OCI-LY7 (cell line): ENCODE results near the gene COLQ. TPM values are rescaled to one million over a fixed set of nuclear protein-coding genes. Genes with fewer than 3 reads are reported as not detected.

Experiments used
- BruUV-seq: library from RNA; stranded (reverse); fragments of 400-500 nt; replicated peaks from 2 replicates; lab custom pipeline; 2021; lab: Mats Ljungman, UMichigan
- CTCF ChIA-PET: fragments of 300-600 bp; sonication (Branson Sonifier 250); formaldehyde crosslinking; loops from one replicate; lab custom pipeline; 2022; ENCODE audit warnings: antibody characterized with exemption; ENCODE audit not compliant: unreplicated experiment; lab: Charles Lee
- POLR2A ChIA-PET: fragments of 300-600 bp; sonication (Branson Sonifier 250); formaldehyde crosslinking; loops from one replicate; lab custom pipeline; 2022; ENCODE audit warnings: antibody characterized with exemption; lab: Charles Lee
- DNase-seq: peaks from one replicate; pipeline ENCODE4 v3.0.0-alpha.2; 2015; ENCODE audit warnings: low spot score
- H2AFZ ChIP-seq: fragments of 200-600 bp; sonication (generic), shearing (Covaris generic); 2 replicates; pipeline ENCODE4 v1.6.1; 2014; ENCODE audit warnings: mild to moderate bottlenecking, antibody characterized with exemption, low read length, moderate library complexity
- H3K27ac ChIP-seq: fragments of 200-600 bp; sonication (generic); 2 replicates; pipeline ENCODE4 v1.5.1; 2014; ENCODE audit warnings: mixed run types, low read depth, mild to moderate bottlenecking, moderate library complexity, low read length, inconsistent platforms; ENCODE audit not compliant: poor library complexity, severe bottlenecking
- H3K36me3 ChIP-seq: fragments of 200-600 bp; sonication (generic); 2 replicates; pipeline ENCODE4 v1.6.1; 2014; ENCODE audit warnings: mild to moderate bottlenecking, antibody characterized with exemption, low read length, moderate library complexity, mixed read lengths; ENCODE audit not compliant: insufficient read depth
- H3K4me1 ChIP-seq: fragments of 200-600 bp; sonication (generic); 2 replicates; pipeline ENCODE4 v1.5.1; 2014; ENCODE audit warnings: mild to moderate bottlenecking, low read length; ENCODE audit not compliant: insufficient read depth, poor library complexity, severe bottlenecking
- H3K4me2 ChIP-seq: fragments of 200-600 bp; sonication (generic); 2 replicates; pipeline ENCODE4 v1.6.1; 2014; ENCODE audit warnings: mild to moderate bottlenecking, low read length
- H3K4me3 ChIP-seq: fragments of 200-600 bp; sonication (generic); 2 replicates; pipeline ENCODE4 v1.5.1; 2014; ENCODE audit warnings: mild to moderate bottlenecking, low read depth, low read length; ENCODE audit not compliant: poor library complexity, severe bottlenecking
- H3K79me2 ChIP-seq: fragments of 200-600 bp; sonication (generic); 2 replicates; pipeline ENCODE4 v1.6.1; 2016; ENCODE audit warnings: low read depth, mild to moderate bottlenecking, low read length, moderate library complexity, mixed read lengths; ENCODE audit not compliant: insufficient read depth
- H3K9me2 ChIP-seq: fragments of 200-600 bp; sonication (generic); 2 replicates; pipeline ENCODE4 v1.6.1; 2016; ENCODE audit warnings: mild to moderate bottlenecking, low read length, mixed read lengths; ENCODE audit not compliant: insufficient read depth
- H3K9me3 ChIP-seq: fragments of 200-600 bp; sonication (generic); 2 replicates; pipeline ENCODE4 v1.6.1; 2014; ENCODE audit warnings: mild to moderate bottlenecking, mixed run types, low read length, mixed read lengths
- H4K20me1 ChIP-seq: fragments of 200-600 bp; sonication (generic); 2 replicates; pipeline ENCODE4 v1.6.1; 2014; ENCODE audit warnings: mild to moderate bottlenecking, antibody characterized with exemption, low read length, moderate library complexity, mixed read lengths; ENCODE audit not compliant: insufficient read depth
- EZH2phosphoT487 ChIP-seq: fragments of 200-600 bp; sonication (generic); IDR thresholded peaks from 2 replicates; pipeline ENCODE4 v1.6.1; 2018; ENCODE audit warnings: low read depth, borderline replicate concordance, mild to moderate bottlenecking, mixed run types, antibody characterized with exemption, low read length, moderate library complexity, mixed read lengths
- intact Hi-C: fragments of 100-400 bp; cut with micrococcal nuclease; formaldehyde crosslinking; loops from one replicate; pipeline ENCODE4 v1.10.0; 2022; ENCODE audit not compliant: unreplicated experiment
- total RNA-seq, 2 experiments: library from RNA; depleted of rRNA in 1 of 2; stranded (reverse); fragments of >200 nt in 1 of 2; shearing (Covaris generic) in 1 of 2; gene quantifications; 2 replicates each; pipeline ENCODE4 v1.2.3, GENCODE V29; 2014 to 2022
- TF ChIP-seq, protein P1 (sequence below): fragments of 200-600 bp; sonication (generic); conservative IDR thresholded peaks from 2 replicates; pipeline ENCODE4 v1.5.1; 2014; ENCODE audit warnings: mild to moderate bottlenecking, antibody characterized with exemption, low read length, moderate library complexity, mixed read lengths

The COLQ gene
- total RNA-seq, 2 experiments from 2014 or later = 0.42 to 1.4 TPM

DNA sequence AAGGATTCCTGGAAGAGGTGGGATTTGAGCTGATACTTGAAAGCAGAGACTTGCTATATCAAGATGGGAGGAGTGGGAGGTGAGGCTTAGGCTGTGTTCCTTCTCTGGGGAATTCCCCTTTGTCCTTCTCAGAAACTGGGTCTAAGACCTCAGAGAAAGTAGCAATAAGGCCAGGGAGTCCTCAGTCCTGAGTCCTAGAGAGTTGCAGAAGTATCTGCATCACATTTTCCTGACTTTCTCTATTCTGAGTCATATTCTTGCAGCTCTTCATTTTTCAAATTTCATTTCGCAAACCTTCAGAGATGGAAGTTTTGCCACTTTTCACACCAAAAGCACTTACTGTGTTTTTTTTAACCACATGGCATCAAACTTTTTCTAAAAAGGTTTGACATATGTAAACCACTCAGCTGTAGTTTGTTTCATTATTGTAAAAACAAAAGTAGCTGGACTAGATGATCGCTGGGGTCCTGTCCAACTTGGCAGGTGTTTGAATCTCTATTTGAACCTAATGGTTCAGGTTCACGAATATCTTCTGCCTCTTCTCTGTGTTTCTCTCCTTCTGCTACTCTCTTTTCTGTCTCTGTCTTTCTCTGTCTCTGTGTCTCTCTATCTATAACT, 21.3 kb downstream of the COLQ start:
- H3K9me3 ChIP-seq = no peaks in the 10 kb centered on the region
- no peaks in the 10 kb centered on the region for H3K79me2 ChIP-seq
- no peaks in the 10 kb centered on the region for H4K20me1 ChIP-seq
- DNase-seq = no peak
- ChIA-PET CTCF (no interaction called here), POLR2A (interaction anchor here (0.6 kb wide), 1 partner anchor 58 kb away, joined by 3 read pairs; no protein-coding TSS in a partner anchor)
- no peak overlapping the region for H3K4me3 ChIP-seq
- no TSS peak for BruUV-seq
- no peak overlapping the region for H2AFZ ChIP-seq
- TF ChIP-seq, protein P1, sequence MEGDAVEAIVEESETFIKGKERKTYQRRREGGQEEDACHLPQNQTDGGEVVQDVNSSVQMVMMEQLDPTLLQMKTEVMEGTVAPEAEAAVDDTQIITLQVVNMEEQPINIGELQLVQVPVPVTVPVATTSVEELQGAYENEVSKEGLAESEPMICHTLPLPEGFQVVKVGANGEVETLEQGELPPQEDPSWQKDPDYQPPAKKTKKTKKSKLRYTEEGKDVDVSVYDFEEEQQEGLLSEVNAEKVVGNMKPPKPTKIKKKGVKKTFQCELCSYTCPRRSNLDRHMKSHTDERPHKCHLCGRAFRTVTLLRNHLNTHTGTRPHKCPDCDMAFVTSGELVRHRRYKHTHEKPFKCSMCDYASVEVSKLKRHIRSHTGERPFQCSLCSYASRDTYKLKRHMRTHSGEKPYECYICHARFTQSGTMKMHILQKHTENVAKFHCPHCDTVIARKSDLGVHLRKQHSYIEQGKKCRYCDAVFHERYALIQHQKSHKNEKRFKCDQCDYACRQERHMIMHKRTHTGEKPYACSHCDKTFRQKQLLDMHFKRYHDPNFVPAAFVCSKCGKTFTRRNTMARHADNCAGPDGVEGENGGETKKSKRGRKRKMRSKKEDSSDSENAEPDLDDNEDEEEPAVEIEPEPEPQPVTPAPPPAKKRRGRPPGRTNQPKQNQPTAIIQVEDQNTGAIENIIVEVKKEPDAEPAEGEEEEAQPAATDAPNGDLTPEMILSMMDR = no peak
- TF ChIP-seq EZH2phosphoT487 = no peak
- no peak overlapping the region for H3K27ac ChIP-seq
- no peaks in the 10 kb centered on the region for H3K36me3 ChIP-seq
- H3K4me1 ChIP-seq = no peaks in the 10 kb centered on the region
- no peak overlapping the region for H3K4me2 ChIP-seq
- H3K9me2 ChIP-seq = no peaks in the 10 kb centered on the region
- intact Hi-C loops = no loop called here

DNA sequence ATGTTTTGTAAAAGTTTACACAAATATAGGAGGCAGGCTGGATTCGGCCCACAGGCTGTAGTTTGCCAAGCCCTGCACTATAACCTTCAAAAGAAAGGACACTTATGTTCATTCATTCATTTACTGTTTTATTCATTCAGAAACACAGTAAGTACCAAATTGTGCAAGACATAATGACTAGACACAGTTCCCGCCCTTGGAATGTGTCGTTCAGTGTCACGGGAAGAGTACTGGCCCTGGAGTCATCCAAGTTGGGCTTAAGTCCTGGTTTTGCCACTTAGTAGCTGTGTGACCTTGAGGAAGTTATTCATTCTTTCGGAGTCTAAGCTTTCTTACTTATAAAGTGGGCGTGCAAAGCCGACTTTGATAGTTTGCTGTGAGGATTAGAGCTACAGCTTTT, 22.0 kb downstream of the COLQ start:
- H3K4me1 ChIP-seq = no peaks in the 10 kb centered on the region
- H4K20me1 ChIP-seq = no peaks in the 10 kb centered on the region
- no peak overlapping the region for H3K4me3 ChIP-seq
- H3K27ac ChIP-seq = no peak overlapping the region
- BruUV-seq = no TSS peak
- no peak overlapping the region for H3K4me2 ChIP-seq
- no peaks in the 10 kb centered on the region for H3K9me3 ChIP-seq
- no peak overlapping the region for H2AFZ ChIP-seq
- H3K36me3 ChIP-seq = no peaks in the 10 kb centered on the region
- intact Hi-C loops = no loop called here
- ChIA-PET CTCF (no interaction called here), POLR2A (no interaction called here)
- no peak for DNase-seq
- TF ChIP-seq, protein P1 = no peak
- TF ChIP-seq EZH2phosphoT487 = no peak
- H3K9me2 ChIP-seq = no peaks in the 10 kb centered on the region
- no peaks in the 10 kb centered on the region for H3K79me2 ChIP-seq

DNA sequence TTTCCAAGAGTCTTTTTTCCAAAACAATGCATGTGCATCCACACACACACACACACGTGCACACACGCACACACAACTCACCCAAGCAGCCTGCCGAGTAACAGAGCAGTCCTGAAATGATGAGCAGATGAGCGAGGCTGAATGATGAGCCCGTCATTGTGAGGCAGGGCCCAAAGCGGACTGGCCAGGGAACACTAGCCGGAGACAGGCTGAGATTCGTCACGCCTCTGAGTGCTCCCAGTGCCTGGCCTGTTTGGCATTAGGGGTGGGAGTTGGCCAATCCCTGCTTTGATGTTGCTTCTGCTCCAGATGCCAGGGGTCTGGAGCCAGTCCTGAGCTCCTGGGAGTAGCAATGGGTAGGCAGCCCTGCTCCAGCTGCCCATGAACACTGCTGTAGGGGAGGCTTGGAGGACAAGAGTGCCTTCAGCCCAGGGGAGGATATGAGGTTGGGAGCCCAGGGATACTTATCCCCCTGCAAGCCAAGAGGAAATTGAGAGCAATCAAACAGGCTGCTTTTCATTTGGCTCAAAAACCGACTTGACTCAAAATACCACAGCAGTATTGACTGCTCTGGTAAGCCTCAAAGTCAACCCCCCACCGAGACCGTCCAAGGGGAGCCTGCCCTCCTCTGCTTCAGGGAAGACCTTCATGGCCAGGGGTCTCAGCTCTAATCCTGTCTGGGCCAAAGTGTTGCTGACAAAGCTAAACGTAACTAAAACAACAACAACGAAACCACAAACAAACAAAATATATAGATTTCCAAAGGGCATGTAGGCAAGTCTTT, 22.9 kb downstream of the COLQ start:
- CTCF ChIA-PET = no interaction called here
- Histone ChIP-seq H3K4me1 (no peaks in the 10 kb centered on the region), H3K27ac (no peak overlapping the region), H3K9me2 (no peaks in the 10 kb centered on the region), H3K9me3 (no peaks in the 10 kb centered on the region), H3K4me2 (no peak overlapping the region), H4K20me1 (no peaks in the 10 kb centered on the region), H3K79me2 (no peaks in the 10 kb centered on the region), H2AFZ (no peak overlapping the region), H3K36me3 (no peaks in the 10 kb centered on the region), H3K4me3 (no peak overlapping the region)
- DNase-seq = no peak
- intact Hi-C loops = no loop called here
- no TSS peak for BruUV-seq
- POLR2A ChIA-PET = interaction anchor here (0.6 kb wide), 1 partner anchor 19 kb away, joined by 3 read pairs; no protein-coding TSS in a partner anchor
- TF ChIP-seq, protein P1 = no peak
- TF ChIP-seq EZH2phosphoT487 = no peak
